HG02678 (cell line): ENCODE data around the gene LRRC1.

Experiments
- ATAC-seq: cut with Tn5 transposase; IDR thresholded peaks from one replicate; pipeline ENCODE4 v1.9.1; 2021; ENCODE audit warnings: mild to moderate bottlenecking, moderate library complexity; ENCODE audit not compliant: unreplicated experiment

LRRC1 gene

DNA sequence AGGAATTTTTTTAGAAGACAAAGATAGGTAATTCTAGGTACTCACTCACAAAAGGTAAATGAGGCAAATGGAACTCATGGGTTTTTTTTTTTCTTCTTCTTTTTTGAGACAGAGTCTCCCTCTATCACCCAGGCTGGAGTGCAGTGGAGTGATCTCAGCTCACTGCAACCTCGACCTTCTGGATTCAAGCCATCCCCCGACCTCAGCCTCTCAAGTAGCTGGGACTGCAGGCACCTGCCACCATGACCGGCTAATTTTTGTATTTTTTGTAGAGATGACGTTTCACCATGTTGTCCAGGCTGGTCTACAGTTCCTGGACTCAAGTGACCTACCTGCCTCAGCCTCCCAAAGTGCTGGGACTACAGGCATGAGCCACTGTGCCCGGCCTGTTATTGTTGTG lies 126.1 kb downstream of the LRRC1 start:
- ATAC-seq = no peak

DNA sequence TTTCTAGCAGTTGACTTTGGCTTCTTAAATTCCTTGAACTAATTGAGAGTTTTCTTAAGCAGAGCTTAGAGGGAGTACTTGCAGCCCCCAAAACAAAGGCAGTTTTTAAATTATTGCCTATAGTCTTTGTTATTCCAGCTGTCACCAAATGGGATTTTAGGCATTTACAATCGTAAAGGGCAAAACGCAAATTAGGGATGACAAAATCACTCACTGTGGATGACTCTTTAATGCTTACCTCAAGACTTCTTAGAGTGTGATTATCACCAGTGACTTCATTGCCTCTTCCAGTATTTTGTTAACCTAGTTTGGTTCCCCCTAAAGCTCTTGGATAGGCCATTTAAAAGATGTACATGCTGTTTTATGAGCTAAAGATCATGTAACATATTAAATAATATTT lies 126.8 kb downstream of the LRRC1 start:
- ATAC-seq = no peak

DNA sequence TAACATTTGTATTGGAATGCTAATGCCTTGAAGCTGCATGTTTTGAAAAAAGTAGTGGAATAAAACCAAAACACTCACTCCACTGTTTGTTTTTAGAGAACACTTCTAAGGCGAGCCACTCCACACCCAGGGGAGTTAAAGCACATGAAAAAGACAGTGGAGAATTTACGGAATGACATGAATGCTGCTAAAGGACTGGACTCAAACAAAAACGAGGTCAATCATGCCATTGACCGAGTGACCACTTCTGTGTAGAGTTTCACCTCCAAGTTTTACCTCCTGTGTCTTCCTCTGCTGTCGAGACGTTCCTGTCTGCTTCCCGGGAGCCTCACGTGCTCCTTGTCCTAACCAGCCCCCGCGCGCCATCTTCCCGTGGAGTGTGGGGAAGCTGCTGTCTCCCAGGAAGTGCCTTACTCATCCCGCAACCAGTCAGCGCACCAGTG lies 127.8 kb downstream of the LRRC1 start:
- ATAC-seq = no peak

DNA sequence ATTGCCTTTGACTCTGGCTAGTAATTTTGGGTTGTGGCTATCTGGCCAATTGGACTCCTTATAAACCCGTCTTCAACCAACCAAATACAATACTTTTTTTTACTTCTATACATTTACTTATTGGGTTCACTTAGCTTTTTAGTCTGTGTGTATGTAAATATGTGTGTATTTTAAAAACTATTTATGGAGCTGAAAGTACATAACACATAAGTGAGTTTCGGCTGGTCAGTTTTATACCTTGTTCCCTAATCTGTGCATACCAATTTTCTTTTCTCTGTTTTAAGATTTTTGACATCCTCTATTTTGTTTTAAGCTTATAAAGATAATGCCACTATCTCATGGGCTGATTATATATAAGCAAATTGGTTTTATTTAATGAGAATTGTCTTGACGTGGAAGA lies 129.5 kb downstream of the LRRC1 start:
- peak; percentile 46 for ATAC-seq

DNA sequence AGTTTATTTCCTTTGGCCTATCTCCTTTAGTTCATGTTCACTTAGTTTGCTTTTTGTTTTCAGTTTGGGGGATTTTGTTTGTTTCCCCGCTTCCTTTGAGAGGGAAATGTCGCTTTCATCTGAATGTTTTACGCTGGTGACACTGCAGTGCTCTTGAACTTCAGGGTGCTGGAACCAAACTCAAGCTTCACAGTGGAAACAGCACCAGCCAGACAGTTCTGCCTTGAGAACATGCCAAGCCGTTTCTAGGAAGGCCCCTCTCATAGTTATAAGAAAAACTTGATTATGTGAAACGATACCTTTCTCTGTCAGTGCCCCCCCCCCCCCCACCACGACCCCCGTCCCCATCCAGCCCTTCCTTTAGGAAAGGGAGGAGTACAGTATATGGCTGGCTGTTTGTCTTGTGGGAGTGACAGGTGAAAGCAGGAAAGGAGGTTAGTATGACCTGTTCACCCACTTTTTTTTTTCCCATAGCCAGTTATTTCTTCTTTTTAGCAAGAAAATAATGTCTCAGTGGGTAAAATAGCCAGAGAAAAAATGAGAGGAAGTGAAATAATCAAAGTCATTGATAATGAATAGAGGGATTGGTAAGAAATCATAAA lies 130.1 kb downstream of the LRRC1 start:
- no peak for ATAC-seq

DNA sequence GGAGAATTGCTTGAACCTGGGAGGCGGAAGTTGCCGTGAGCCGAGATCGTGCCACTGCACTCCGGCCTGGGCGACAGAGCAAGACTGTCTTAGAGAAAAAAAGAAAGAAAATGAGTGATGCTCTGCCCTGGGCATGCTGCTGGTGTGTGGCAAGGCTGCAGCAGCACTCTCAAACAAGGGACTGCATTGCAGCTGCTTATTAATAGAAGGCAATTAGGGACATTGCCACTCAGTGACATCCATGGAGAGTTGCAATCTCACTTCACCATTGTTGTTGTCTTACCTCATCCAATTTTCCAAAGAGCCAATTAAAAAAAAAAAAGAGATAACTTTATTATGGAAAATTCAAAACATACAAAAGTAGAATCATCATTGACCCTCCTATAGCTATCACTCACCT lies 131.1 kb downstream of the LRRC1 start:
- no peak for ATAC-seq

DNA sequence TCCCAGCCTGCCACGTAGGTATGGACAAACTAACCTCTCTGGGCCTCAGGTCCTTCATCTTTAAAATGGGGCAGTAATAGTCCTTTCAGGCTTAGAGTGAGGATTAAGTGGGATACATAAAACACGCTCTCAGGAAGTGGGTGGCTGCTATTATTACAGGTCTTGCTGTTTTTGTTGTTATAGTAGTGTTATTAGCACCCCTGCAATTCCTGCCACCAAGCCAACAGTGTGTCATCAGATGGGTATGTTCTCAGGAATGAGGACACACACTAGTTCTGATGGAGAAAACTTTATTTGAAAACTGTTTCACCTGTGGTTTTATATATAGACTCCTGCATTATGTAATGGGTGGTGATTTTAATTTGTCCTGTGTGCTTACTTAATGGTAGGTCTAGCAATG lies 131.7 kb downstream of the LRRC1 start:
- no peak for ATAC-seq

DNA sequence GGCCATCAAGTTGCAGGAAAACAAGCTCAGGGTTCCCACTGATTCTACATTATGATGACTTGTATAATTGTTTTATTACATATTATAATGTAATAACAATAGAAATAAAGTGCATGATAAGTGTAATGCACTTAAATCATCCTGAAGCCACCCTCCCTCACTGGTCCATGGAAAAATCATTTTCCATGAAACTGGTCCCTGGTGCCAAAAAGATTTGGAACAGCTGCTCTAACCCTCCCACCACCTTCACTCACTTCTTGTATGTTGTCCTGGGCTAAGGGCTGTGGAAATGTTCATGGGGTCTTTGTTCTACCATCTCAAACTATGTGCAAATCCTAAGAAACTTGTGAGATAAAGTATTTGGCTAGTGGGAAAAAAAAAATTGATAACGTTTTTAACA lies 133.8 kb downstream of the LRRC1 start:
- no peak for ATAC-seq

DNA sequence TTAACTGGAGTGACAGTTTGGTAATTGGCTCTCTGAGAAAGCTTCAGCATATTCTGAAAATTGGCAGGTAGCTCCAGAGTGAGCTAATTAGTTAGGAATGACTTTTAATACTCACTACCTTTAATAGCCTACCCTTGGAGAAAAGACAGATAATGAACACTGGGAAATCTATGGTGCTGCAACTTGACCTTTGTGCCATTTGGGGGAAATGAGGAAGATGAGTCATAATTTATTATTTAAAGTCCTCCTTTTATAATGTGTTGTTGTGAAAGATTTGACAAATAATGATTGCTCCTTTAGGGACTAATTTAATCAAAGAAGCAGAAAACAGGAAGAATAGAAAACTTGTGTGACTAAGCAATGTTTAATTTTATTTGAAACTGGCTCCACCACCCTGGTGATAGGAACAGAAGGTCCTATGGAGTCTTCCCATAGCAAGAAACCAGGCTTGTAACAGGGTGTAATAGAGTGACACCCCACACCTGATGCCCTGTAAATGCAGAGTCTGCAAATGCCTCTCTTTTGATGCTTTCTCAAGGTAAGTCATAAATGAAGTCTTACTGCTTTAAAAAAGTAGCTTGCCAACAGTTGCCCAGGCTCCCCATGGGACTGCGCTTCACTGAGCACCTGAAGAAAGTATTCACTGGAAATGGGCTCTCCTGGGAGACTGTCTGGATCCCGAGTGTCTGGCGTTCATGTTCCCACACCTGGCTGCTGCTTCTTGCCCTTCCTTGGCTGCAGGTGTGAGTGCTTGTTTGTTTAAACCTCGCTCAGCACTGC lies 134.4 kb downstream of the LRRC1 start:
- ATAC-seq = no peak

DNA sequence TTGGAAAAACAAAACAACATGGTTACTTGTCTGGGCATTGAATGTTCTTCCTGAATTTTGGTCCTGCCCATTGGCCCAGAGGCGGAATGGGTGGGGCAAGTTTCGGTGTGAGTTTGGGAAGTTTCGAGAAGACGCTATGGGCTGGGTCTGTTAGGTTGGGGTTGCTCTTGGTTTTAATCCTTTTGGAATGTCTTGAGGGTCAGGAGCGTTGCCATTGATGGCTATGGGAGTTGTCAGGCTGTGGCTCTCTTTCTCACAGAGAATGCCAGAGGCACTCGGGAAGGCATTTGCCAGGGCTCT lies 135.0 kb downstream of the LRRC1 start:
- ATAC-seq = no peak

DNA sequence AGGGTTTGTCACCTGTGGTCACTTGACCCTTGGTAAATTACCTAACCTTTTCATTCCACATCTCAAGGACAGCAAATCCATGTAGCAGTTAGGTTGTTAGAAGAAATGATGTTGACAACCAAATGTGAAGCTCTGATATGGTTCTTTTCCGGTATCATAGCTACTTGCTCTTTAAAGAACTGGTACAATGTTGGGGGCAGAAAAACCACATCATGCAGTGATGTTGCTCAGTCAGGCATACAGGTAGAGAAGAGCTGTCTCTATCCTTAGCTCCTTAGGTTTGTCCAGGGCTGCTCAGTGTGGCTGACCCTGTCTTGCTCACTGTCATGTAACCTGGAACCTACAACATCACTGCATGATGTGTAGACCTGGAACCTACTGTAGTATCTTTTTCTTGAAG lies 135.5 kb downstream of the LRRC1 start:
- ATAC-seq = no peak

DNA sequence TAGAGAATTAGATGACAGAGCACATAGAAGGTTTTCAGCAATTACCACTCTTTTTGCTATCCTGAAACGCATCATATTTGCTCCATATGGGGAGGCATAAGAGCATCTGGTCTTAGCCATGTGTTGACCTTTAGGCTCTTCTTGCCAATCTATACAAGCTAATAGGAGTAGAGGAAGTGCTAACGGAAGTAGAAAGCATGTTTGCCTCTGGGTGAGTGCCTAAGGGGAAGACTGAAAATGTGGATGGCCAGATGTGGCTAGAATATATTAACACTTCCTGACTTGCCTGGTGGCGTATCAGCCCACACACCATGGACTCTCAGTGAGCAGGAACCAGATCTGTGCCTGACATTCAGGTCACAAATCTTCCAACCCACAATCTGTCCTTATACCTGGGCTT lies 136.3 kb downstream of the LRRC1 start:
- no peak for ATAC-seq

DNA sequence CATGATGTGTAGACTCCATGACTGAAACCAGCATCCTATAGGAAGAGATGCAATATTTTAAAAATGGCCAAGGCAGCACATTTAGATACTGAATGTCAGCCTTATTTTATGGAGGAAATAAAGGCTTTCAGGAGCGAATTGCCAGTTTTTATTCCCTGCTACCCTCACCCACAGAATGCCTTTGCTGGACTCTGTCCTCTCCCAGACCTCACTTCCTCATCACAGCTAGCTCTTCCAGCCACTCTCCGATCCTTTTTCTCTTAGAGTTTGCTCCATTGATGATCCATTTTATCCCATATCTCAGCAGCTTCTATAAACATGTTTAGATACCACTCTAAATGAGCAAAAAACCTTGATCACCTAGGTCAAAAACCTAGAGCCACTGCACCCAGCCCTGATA lies 137.7 kb downstream of the LRRC1 start:
- no peak for ATAC-seq

DNA sequence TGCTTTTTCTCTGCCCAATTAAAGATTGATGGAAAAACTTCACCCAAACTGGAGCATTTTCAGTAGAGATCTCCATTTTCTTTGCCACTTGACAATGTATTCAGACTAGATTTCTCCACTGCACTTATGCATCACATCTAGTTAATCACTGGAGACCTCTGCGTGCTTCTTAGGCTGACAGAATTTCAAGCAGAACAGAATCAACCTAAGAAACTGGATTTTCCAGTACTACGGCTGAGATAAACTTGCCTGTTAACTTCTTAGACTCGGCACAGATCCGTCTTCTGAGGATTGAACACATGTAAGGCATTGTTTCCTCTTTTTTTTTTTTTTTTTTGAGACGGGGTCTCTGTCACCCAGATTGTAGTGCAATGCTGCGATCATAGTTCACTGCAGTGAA lies 139.2 kb downstream of the LRRC1 start:
- no peak for ATAC-seq

DNA sequence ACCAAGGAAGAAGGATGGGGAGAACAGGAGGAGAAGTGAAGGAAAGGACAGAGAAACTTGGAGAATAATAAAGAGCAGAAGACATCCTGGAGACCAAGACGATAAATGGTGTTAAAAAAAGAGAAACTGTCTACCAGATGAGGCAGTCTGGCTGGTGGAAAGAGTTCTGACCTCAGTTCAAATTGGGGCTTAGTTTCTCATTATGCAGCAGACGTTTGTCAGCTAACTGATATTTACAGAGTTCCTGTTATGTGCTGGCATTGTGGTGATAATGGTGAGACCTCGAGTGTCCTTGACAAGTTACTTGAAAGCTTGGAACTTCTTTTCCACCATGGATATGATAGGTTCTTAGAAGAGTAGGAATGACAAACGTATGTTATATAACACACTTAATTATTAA lies 142.7 kb downstream of the LRRC1 start:
- ATAC-seq = no peak

DNA sequence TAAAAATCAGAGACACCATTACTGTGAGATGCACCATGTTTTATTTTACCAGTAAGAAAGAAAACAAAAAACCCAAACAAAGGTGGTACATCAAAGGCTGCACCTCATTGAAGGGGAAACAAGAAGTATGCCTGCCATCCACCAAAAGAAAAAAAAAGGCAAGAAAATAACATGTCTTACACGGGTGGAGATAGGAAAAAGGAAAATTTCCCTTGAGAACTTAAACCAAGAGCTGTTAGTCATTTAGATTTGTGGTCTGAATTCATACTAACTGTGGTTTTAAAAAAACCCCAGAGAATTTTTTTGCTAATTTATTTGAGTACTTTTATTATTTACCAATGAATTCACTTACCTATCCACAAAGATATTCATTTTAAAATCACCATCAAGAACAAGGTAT lies 144.0 kb downstream of the LRRC1 start:
- ATAC-seq = peak; percentile 48

DNA sequence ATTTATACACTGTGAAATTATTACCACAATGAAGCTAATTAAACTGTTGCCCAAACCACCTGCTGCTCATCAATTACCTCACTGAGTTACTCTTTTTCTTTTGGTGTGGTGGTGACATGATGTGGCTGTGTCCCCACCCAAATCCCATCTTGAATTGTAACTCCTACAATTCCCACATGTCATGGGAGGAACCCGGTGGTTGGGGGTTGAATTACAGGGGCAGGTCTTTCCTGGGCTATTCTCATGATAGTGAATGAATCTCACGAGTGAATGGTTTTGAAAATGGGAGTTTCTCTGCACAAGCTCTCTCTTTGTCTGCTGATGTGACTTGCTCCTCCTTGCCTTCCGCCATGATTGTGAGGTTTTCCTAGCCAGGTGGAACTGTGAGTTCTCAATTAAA lies 145.0 kb downstream of the LRRC1 start:
- ATAC-seq = no peak

DNA sequence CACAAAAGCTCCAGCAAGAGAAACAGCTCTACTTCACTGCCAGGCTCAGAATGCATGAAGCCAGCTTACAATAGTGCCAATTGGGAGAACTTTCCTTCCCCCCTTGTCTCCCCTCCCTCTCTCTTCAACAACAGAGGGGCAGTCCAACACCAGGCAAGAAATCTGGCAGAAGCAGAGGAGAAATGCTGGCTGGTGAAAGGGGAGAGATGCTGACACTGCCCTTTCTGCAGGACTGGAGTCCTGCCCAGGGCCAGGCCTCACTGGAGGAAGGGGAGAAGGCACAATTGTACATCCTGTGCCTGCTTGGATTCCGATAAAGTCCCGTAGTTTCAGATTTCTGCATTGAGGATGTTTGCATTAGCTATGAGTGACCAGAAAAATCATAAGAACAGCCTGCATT lies 148.6 kb downstream of the LRRC1 start:
- no peak for ATAC-seq

DNA sequence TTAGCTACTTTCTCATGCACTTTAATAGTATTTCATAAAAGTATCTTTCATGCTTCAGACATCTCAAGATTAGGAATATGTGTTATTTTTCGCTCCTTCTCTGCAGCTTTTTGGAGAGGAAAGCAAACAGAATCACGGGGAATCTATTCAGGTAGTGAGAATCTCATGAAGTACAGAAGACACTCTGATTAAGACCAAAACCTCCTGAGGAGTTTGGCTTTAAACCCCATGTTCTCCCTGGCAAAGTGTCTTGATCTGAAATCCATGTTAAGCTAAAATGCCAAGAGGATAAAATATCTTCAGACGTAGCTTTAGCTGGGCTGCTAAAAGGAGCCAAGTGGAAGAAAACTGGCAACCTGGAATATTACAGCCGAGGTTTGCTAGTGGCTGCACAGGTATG lies 149.3 kb downstream of the LRRC1 start:
- ATAC-seq = no peak

DNA sequence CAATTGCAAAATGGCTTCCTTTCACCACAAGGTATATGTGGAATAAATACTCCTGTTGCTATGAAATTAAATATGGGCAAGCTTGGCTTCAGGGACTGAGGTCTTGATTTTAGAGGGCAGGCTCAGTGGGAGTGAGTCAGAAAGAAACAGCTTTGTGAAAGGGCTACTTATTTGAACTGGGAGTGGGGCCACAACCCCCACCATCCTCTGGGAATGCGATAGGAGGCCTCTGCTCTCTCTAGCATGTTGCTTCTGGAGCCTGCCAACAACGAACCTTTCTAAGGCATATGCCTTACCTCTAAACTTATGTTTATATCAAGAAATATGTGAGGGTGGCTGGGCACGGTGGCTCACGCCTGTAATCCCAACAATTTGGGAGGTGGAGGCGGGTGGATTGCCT lies 149.7 kb downstream of the LRRC1 start:
- no peak for ATAC-seq

DNA sequence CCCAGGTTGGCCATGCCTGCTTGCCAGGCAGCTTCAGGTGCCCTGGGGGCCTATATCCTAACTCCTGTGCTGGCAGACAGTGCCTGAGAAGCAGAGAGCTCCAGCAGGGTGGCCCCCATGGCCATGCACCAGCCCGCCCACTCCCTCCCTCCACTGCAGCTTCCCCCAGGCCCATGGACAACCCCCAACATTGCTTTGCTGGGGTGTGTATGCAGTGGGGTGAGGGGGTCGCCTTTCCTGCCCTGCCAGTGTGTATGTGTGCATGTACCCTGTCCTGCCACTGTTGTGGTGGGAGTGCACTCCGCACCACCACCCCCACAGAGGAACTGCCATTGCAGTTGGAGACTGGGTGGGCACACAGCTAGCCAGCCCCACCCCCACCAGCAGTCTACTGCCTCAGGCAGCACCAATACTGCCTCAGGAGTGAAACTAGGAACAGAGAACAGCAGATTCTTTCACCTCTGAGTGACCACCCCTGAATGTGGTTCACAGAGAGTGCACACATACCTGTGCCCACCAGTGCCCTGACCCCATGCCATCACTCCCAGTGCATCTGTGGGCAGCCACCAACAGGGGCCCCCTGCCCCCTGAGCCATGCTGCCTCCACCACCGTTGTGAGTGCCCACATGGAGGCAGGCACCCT lies 151.1 kb downstream of the LRRC1 start:
- ATAC-seq = no peak

DNA sequence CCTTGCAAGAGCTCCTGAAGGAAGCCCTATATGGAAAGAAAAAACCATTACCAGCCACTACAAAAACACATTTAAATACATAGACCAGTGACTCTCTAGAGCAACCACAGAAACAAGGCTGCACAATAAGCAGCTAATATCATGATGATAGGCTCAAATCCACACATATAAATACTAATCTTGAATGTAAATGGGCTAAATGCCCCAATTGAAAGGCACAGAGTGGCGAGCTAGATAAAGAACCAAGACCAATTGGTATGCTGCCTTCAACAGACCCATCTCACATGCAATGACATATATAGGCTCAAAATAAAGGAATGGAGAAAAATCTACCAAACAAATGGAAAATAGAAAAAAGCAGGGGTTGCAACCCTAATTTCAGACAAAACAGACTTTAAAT lies 153.0 kb downstream of the LRRC1 start:
- ATAC-seq = no peak

DNA sequence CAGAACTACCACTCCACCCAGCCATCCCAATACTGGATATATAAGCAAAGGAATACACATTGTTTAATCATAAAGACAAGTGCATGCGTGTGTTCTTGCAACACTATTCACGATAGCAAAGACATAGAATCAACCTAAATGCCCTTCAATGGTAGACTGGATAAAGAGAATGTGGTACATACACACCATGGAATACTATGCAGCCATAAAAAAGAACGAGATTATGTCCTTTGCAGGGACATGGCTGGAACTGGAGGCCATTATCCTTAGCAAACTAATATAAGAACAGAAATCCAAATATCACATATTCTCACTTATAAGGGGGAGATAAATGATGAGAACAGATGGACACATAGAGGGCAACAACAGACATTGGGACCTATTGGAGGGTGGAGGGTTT lies 156.6 kb downstream of the LRRC1 start:
- no peak for ATAC-seq
